GM23338 (cell line): ENCODE data around the gene SLC30A5. TPM values are rescaled to one million over a fixed set of nuclear protein-coding genes. Genes with fewer than 3 reads are reported as not detected.

Experiments
- EZH2 ChIP-seq: fragments of 200-600 bp; sonication (generic); IDR thresholded peaks from one replicate; pipeline ENCODE4 v1.8.0; 2017; ENCODE audit warnings: antibody characterized with exemption, mild to moderate bottlenecking, low read depth; ENCODE audit not compliant: unreplicated experiment
- EZH2phosphoT487 ChIP-seq: fragments of 200-600 bp; sonication (generic); IDR thresholded peaks from one replicate; pipeline ENCODE4 v1.8.1; 2018; ENCODE audit warnings: antibody characterized with exemption; ENCODE audit not compliant: unreplicated experiment
- NANOG ChIP-seq: IDR thresholded peaks from 2 replicates; pipeline ENCODE4 v1.6.1; 2016; ENCODE audit warnings: antibody characterized with exemption, borderline replicate concordance
- POLR2AphosphoS5 ChIP-seq: IDR thresholded peaks from 2 replicates; pipeline ENCODE4 v1.6.1; 2016; ENCODE audit warnings: antibody characterized with exemption, low read depth
- STAT1 ChIP-seq: IDR thresholded peaks from one replicate; pipeline ENCODE4 v1.6.1; 2016; ENCODE audit warnings: antibody characterized with exemption; ENCODE audit not compliant: unreplicated experiment
- ZNF114 ChIP-seq: fragments of 250-450 bp; sonication (Bioruptor Pico); IDR thresholded peaks from 2 replicates; pipeline ENCODE4 v1.5.0; 2020; ENCODE audit warnings: mild to moderate bottlenecking, moderate library complexity
- ZNF331 ChIP-seq: fragments of 250-450 bp; sonication (Bioruptor Pico); IDR thresholded peaks from 2 replicates; pipeline ENCODE4 v1.5.0; 2020; ENCODE audit warnings: low read depth, mild to moderate bottlenecking, moderate library complexity
- polyA plus RNA-seq: library from polyadenylated mRNA; unstranded; fragments of >200 nt; fragmentation: Nextera tagmentation; extraction: Ambion mirVana; gene quantifications from 2 replicates; pipeline ENCODE4 v1.2.1, GENCODE V29; 2016
- small RNA-seq: library from RNA; depleted of rRNA; stranded (forward); fragments of <200 nt; gene quantifications from one replicate; pipeline ENCODE3, GENCODE V24; 2014; ENCODE audit warnings: low replicate concordance
- total RNA-seq: library from RNA; depleted of rRNA; stranded (reverse); fragments of >200 nt; shearing (Covaris generic); gene quantifications from 2 replicates; pipeline ENCODE4 v1.2.3, GENCODE V29; 2014; rRNA removed
- TF ChIP-seq, protein P1 (sequence below): fragments of 250-450 bp; sonication (Bioruptor Pico); IDR thresholded peaks from 2 replicates; pipeline ENCODE4 v1.5.0; 2020; ENCODE audit warnings: mild to moderate bottlenecking, moderate library complexity

SLC30A5 gene
- total and polyA plus RNA-seq, 2 experiments from 2014 or later = 38.2 to 43.2 TPM

DNA sequence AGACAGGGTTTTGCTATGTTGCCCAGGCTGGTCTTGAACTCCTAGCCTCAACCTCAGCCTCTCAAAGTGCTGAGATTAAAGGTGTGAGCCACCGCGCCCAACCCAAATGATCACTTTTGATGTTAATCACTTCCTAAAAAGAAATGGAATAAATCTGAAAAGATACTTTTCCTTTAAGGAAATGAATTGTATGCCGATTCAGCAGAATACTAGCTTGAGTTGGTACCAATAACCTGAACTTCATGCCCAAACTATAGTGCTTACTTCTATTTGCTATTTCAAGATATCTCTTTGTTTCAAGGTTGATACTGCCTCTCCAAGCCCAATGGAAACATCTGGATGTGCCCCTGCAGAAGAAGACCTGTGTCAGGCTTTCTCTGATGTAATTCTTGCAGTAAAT is 77.2 kb downstream of the SLC30A5 start (continued):
- TF ChIP-seq, protein P1, sequence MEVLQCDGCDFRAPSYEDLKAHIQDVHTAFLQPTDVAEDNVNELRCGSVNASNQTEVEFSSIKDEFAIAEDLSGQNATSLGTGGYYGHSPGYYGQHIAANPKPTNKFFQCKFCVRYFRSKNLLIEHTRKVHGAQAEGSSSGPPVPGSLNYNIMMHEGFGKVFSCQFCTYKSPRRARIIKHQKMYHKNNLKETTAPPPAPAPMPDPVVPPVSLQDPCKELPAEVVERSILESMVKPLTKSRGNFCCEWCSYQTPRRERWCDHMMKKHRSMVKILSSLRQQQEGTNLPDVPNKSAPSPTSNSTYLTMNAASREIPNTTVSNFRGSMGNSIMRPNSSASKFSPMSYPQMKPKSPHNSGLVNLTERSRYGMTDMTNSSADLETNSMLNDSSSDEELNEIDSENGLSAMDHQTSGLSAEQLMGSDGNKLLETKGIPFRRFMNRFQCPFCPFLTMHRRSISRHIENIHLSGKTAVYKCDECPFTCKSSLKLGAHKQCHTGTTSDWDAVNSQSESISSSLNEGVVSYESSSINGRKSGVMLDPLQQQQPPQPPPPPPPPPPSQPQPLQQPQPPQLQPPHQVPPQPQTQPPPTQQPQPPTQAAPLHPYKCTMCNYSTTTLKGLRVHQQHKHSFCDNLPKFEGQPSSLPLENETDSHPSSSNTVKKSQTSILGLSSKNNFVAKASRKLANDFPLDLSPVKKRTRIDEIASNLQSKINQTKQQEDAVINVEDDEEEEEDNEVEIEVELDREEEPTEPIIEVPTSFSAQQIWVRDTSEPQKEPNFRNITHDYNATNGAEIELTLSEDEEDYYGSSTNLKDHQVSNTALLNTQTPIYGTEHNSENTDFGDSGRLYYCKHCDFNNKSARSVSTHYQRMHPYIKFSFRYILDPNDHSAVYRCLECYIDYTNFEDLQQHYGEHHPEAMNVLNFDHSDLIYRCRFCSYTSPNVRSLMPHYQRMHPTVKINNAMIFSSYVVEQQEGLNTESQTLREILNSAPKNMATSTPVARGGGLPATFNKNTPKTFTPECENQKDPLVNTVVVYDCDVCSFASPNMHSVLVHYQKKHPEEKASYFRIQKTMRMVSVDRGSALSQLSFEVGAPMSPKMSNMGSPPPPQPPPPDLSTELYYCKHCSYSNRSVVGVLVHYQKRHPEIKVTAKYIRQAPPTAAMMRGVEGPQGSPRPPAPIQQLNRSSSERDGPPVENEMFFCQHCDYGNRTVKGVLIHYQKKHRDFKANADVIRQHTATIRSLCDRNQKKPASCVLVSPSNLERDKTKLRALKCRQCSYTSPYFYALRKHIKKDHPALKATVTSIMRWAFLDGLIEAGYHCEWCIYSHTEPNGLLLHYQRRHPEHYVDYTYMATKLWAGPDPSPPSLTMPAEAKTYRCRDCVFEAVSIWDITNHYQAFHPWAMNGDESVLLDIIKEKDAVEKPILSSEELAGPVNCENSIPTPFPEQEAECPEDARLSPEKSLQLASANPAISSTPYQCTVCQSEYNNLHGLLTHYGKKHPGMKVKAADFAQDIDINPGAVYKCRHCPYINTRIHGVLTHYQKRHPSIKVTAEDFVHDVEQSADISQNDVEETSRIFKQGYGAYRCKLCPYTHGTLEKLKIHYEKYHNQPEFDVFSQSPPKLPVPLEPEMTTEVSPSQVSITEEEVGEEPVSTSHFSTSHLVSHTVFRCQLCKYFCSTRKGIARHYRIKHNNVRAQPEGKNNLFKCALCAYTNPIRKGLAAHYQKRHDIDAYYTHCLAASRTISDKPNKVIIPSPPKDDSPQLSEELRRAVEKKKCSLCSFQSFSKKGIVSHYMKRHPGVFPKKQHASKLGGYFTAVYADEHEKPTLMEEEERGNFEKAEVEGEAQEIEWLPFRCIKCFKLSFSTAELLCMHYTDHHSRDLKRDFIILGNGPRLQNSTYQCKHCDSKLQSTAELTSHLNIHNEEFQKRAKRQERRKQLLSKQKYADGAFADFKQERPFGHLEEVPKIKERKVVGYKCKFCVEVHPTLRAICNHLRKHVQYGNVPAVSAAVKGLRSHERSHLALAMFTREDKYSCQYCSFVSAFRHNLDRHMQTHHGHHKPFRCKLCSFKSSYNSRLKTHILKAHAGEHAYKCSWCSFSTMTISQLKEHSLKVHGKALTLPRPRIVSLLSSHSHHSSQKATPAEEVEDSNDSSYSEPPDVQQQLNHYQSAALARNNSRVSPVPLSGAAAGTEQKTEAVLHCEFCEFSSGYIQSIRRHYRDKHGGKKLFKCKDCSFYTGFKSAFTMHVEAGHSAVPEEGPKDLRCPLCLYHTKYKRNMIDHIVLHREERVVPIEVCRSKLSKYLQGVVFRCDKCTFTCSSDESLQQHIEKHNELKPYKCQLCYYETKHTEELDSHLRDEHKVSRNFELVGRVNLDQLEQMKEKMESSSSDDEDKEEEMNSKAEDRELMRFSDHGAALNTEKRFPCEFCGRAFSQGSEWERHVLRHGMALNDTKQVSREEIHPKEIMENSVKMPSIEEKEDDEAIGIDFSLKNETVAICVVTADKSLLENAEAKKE = no peak
- TF ChIP-seq NANOG (no peak), STAT1 (no peak), EZH2 (no peak), EZH2phosphoT487 (no peak), ZNF114 (CRISPR knock-in tag) (no peak), ZNF331 (no peak), POLR2AphosphoS5 (no peak)

Small RNAs within 50 kb of the gene (small RNA-seq; reads per million reads assigned to genes)
- gene SNORA50D = not detected
- gene SUMO2P4 = not detected

Other genes starting within 250 kb of the SLC30A5 start
- gene CCNB1, start 73.1 kb downstream of the SLC30A5 start, total RNA-seq = 273 and 276 TPM in 2 replicates
- gene CCNB1, start 73.1 kb downstream of the SLC30A5 start, polyA plus RNA-seq = 400 and 411 TPM in 2 replicates
- 95.1 and 99.4 TPM in 2 replicates for gene CENPH, start 95.6 kb downstream of the SLC30A5 start, total RNA-seq
- 102 and 107 TPM in 2 replicates for gene CENPH, start 95.6 kb downstream of the SLC30A5 start, polyA plus RNA-seq
- 80.7 and 81.1 TPM in 2 replicates for gene CDK7, start 140.9 kb downstream of the SLC30A5 start, total RNA-seq
- gene CDK7, start 140.9 kb downstream of the SLC30A5 start, polyA plus RNA-seq = 69.4 and 78.4 TPM in 2 replicates
- gene CCDC125, start 238.8 kb downstream of the SLC30A5 start, total RNA-seq = 1.5 and 1.6 TPM in 2 replicates
- 3.4 TPM in 2 replicates for gene CCDC125, start 238.8 kb downstream of the SLC30A5 start, polyA plus RNA-seq